Endothelial cell of umbilical vein (primary cell): ENCODE results near the gene TEX22. TPM values are rescaled to one million over a fixed set of nuclear protein-coding genes. Genes with fewer than 3 reads are reported as not detected.

Source experiments
- BruUV-seq: library from RNA; stranded (reverse); fragments of 400-500 nt; replicated peaks from 2 replicates; lab custom pipeline; 2021; lab: Mats Ljungman, UMichigan
- CTCF ChIA-PET: fragments of 300-600, 350-600 bp; sonication (Branson Sonifier 250); formaldehyde crosslinking; loops from one replicate; lab custom pipeline; 2021; ENCODE audit warnings: antibody characterized with exemption, inconsistent platforms; lab: Charles Lee
- POLR2A ChIA-PET: fragments of 300-600, 350-600 bp; sonication (Branson Sonifier 250); formaldehyde crosslinking; loops from one replicate; lab custom pipeline; 2021; ENCODE audit warnings: antibody characterized with exemption, inconsistent platforms; lab: Charles Lee
- DNase-seq: peaks from one replicate; pipeline ENCODE4 v3.0.0-alpha.2; 2011; ENCODE audit warnings: low read depth, low spot score
- FAIRE-seq: peaks from 2 replicates; lab custom pipeline; 2011; peaks lifted over from hg19 to GRCh38; lab: Jason Lieb, UNC
- H2AFZ ChIP-seq: 2 replicates; pipeline ENCODE4 v1.6.0; 2012; ENCODE audit warnings: low read depth, low read length, control low read depth, inconsistent platforms
- H3K27ac ChIP-seq: 2 replicates; pipeline ENCODE4 v1.5.1; 2011; ENCODE audit warnings: low read depth, mild to moderate bottlenecking, control low read depth, low read length, moderate library complexity; ENCODE audit not compliant: insufficient read depth
- H3K27me3 ChIP-seq, 2 experiments: 2 replicates each; pipeline versions ENCODE4 v1.6.0 to v1.6.1; 2011; ENCODE audit warnings: low read length in 2 of 2, mixed read lengths in 1 of 2; ENCODE audit not compliant: control insufficient read depth in 2 of 2, insufficient read depth in 2 of 2
- H3K36me3 ChIP-seq, 2 experiments: 2 replicates in 1 of 2; 3 replicates in 1 of 2; pipeline ENCODE4 v1.5.1; 2011; ENCODE audit warnings: low read length in 2 of 2, mild to moderate bottlenecking in 1 of 2, moderate library complexity in 1 of 2; ENCODE audit not compliant: control insufficient read depth in 2 of 2, insufficient read depth in 2 of 2; ENCODE audit errors: extremely low read depth in 1 of 2
- H3K4me1 ChIP-seq: 3 replicates; pipeline ENCODE4 v1.5.1; 2011; ENCODE audit warnings: mild to moderate bottlenecking, low read length; ENCODE audit not compliant: control insufficient read depth, insufficient read depth; ENCODE audit errors: extremely low read depth
- H3K4me2 ChIP-seq: 2 replicates; pipeline ENCODE4 v1.6.1; 2011; ENCODE audit warnings: low read length, control low read depth, mixed read lengths; ENCODE audit not compliant: insufficient read depth
- H3K4me3 ChIP-seq, 3 experiments: fragments of 200-600 bp in 1 of 3; sonication (generic), shearing (Covaris generic) in 1 of 3; replicated peaks in 1 of 3; 2 replicates each; pipeline ENCODE4 v1.5.1; 2011 to 2016; ENCODE audit warnings: control low read depth in 3 of 3, low read length in 3 of 3, mild to moderate bottlenecking in 2 of 3, inconsistent platforms in 1 of 3, low read depth in 1 of 3, moderate library complexity in 1 of 3; ENCODE audit not compliant: insufficient read depth in 1 of 3
- H3K79me2 ChIP-seq: 2 replicates; pipeline ENCODE4 v1.6.0; 2012; ENCODE audit warnings: low read length, inconsistent platforms; ENCODE audit not compliant: control insufficient read depth, insufficient read depth
- H3K9ac ChIP-seq: replicated peaks from 2 replicates; pipeline ENCODE3; 2011; ENCODE audit warnings: low read length, control low read depth; ENCODE audit not compliant: insufficient read depth; ENCODE audit errors: extremely low read depth
- H3K9me1 ChIP-seq: replicated peaks from 3 replicates; pipeline ENCODE4 v1.6.0; 2011; ENCODE audit warnings: mild to moderate bottlenecking, low read length; ENCODE audit not compliant: control insufficient read depth, insufficient read depth; ENCODE audit errors: extremely low read depth
- H3K9me3 ChIP-seq: replicated peaks from 2 replicates; pipeline ENCODE4 v1.5.1; 2012; ENCODE audit warnings: low read length, inconsistent platforms; ENCODE audit not compliant: control insufficient read depth, insufficient read depth
- H4K20me1 ChIP-seq: replicated peaks from 2 replicates; pipeline ENCODE3; 2011; ENCODE audit warnings: mild to moderate bottlenecking, low read length; ENCODE audit not compliant: control insufficient read depth, insufficient read depth; ENCODE audit errors: extremely low read depth
- EZH2 ChIP-seq: IDR thresholded peaks from 2 replicates; pipeline ENCODE4 v1.6.1; 2012; ENCODE audit warnings: borderline replicate concordance, low read depth, mild to moderate bottlenecking, moderate library complexity, low read length, inconsistent platforms; ENCODE audit not compliant: severe bottlenecking
- FOS ChIP-seq: IDR thresholded peaks from 2 replicates; pipeline ENCODE4 v1.6.1; 2011; ENCODE audit warnings: mild to moderate bottlenecking, low read length, moderate library complexity, borderline replicate concordance; ENCODE audit not compliant: insufficient read depth
- GATA2 ChIP-seq: IDR thresholded peaks from 2 replicates; pipeline ENCODE4 v1.7.0; 2011; ENCODE audit warnings: low read depth, mild to moderate bottlenecking, moderate library complexity, mixed read lengths, low read length; ENCODE audit not compliant: insufficient read length, insufficient read depth
- JUN ChIP-seq: IDR thresholded peaks from 2 replicates; pipeline ENCODE4 v1.6.1; 2011; ENCODE audit warnings: borderline replicate concordance, low read depth; ENCODE audit not compliant: insufficient read length, insufficient read depth
- MYC ChIP-seq: IDR thresholded peaks from one replicate; pipeline ENCODE4 v1.6.1; 2011; ENCODE audit warnings: mild to moderate bottlenecking, low read depth, low read length
- POLR2A ChIP-seq: IDR thresholded peaks from 2 replicates; pipeline ENCODE4 v1.6.1; 2012; ENCODE audit warnings: low read depth, mild to moderate bottlenecking, control low read depth, low read length
- POLR2AphosphoS5 ChIP-seq: IDR thresholded peaks from 2 replicates; pipeline ENCODE4 v1.6.1; 2012; ENCODE audit warnings: low read depth, mild to moderate bottlenecking, control low read depth, low read length, moderate library complexity; ENCODE audit not compliant: insufficient read depth
- dilution Hi-C: fragments of 300-500 bp; cut with MboI; formaldehyde crosslinking; loops from one replicate; pipeline ENCODE4 v1.15.0; 2019; ENCODE audit warnings: low sequenced_read_pairs; ENCODE audit not compliant: extremely low pct_ligation_motif_present
- intact Hi-C: fragments of 100-400 bp; cut with micrococcal nuclease; formaldehyde crosslinking; loops from one replicate; pipeline ENCODE4 v1.10.0; 2022
- polyA plus RNA-seq, 4 experiments: library from polyadenylated mRNA; depleted of rRNA in 3 of 4; stranded (reverse) in 3 of 4; unstranded in 1 of 4; fragments of >200 nt; gene quantifications; 2 replicates each; pipeline versions ENCODE4 v1.2.1 to v1.2.3, GENCODE V29; 2011 to 2012; ENCODE audit warnings: missing spikeins in 1 of 4
- total RNA-seq: library from RNA; stranded (reverse); gene quantifications from 2 replicates; pipeline ENCODE4 v1.2.3, GENCODE V29; 2021
- TF ChIP-seq, protein P1 (sequence below): IDR thresholded peaks from 2 replicates; pipeline ENCODE4 v1.6.1; 2011; ENCODE audit not compliant: insufficient read depth, insufficient read length
- TF ChIP-seq, protein P2 (sequence below), 2 donors: IDR thresholded peaks; 1 replicate in 1 of 2; 2 replicates in 1 of 2; pipeline ENCODE4 v1.5.1; 2011; ENCODE audit warnings: low read length in 2 of 2, mild to moderate bottlenecking in 2 of 2, moderate library complexity in 2 of 2, control low read depth in 1 of 2, inconsistent platforms in 1 of 2, low read depth in 1 of 2; ENCODE audit not compliant: insufficient read depth in 1 of 2; ENCODE audit errors: extremely low read depth in 1 of 2

Gene TEX22
- total and polyA plus RNA-seq, 2 donors (not counting 3 experiments of a cell fraction or from before 2014, with no cell fraction given), result 0.06 to 1.1 TPM

DNA sequence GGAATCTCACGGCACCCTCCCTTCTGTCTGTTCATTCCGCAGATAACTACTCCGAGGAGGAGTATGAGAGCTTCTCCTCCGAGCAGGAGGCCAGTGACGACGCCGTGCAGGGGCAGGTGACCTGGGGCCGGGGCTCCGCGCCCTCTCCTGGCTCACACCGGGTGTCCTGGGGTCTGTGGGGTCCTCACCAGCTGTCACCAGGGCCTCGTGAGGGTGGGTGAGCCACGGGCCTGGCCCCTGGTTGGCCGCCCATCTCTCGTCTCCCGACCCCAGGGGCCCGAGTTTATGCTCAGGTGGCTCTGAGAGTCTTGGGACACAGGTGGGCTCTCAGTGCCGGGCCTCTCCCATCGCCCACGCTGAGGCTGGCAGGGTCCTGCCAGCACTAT is 30.3 kb upstream of the TEX22 start:
- FAIRE-seq, result no peak

More for the DNA sequence above, 30.3 kb upstream of the TEX22 start:
- no peak overlapping the region for H3K4me3 ChIP-seq
- dilution Hi-C loops (no loop called here), intact Hi-C loops (no loop called here)
- DNase-seq, result no peak
- H2AFZ ChIP-seq, result no peak overlapping the region
- no peaks in the 10 kb centered on the region for H4K20me1 ChIP-seq
- CTCF ChIA-PET, result no interaction called here
- no peaks in the 10 kb centered on the region for H3K9me1 ChIP-seq
- no peaks in the 10 kb centered on the region for H3K4me1 ChIP-seq
- H3K9ac ChIP-seq, result no peak overlapping the region
- TF ChIP-seq, protein P1, sequence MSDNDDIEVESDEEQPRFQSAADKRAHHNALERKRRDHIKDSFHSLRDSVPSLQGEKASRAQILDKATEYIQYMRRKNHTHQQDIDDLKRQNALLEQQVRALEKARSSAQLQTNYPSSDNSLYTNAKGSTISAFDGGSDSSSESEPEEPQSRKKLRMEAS, result no peak
- TF ChIP-seq, protein P2, sequence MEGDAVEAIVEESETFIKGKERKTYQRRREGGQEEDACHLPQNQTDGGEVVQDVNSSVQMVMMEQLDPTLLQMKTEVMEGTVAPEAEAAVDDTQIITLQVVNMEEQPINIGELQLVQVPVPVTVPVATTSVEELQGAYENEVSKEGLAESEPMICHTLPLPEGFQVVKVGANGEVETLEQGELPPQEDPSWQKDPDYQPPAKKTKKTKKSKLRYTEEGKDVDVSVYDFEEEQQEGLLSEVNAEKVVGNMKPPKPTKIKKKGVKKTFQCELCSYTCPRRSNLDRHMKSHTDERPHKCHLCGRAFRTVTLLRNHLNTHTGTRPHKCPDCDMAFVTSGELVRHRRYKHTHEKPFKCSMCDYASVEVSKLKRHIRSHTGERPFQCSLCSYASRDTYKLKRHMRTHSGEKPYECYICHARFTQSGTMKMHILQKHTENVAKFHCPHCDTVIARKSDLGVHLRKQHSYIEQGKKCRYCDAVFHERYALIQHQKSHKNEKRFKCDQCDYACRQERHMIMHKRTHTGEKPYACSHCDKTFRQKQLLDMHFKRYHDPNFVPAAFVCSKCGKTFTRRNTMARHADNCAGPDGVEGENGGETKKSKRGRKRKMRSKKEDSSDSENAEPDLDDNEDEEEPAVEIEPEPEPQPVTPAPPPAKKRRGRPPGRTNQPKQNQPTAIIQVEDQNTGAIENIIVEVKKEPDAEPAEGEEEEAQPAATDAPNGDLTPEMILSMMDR (IDR thresholded peaks at IDR 0.05; ENCODE audit: extremely low read depth in 1 of 2, insufficient read depth in 1 of 2, low read depth in 1 of 2, low read length in 2 of 2), result no peak
- TF ChIP-seq EZH2, result no peak
- no peak for TF ChIP-seq GATA2
- TF ChIP-seq POLR2A, result no peak
- TF ChIP-seq MYC, result no peak
- no peak for TF ChIP-seq POLR2AphosphoS5
- no peak for TF ChIP-seq FOS
- no peak for TF ChIP-seq JUN
- H3K27me3 ChIP-seq, result no peaks in the 10 kb centered on the region
- peaks cover 0 to 4% of the 10 kb centered on the region in 2 experiments for H3K36me3 ChIP-seq
- BruUV-seq, result no TSS peak
- POLR2A ChIA-PET, result no interaction called here
- H3K27ac ChIP-seq, result no peak overlapping the region
- H3K9me3 ChIP-seq, result no peaks in the 10 kb centered on the region
- no peak overlapping the region for H3K4me2 ChIP-seq
- H3K79me2 ChIP-seq, result no peaks in the 10 kb centered on the region
